Testis (tissue), 3 donors: ENCODE measurements around the gene TENM4. TPM values are rescaled to one million over a fixed set of nuclear protein-coding genes. Genes with fewer than 3 reads are reported as not detected.

Experiments
- DNase-seq: peaks from one replicate; pipeline ENCODE4 v3.0.0-alpha.2; 2019
- H3K27ac ChIP-seq, 2 donors: fragments of 200-600 bp; sonication (generic); one replicate each; pipeline ENCODE4 v1.5.1; 2019
- H3K27me3 ChIP-seq: fragments of 200-600 bp; sonication (generic); one replicate; pipeline ENCODE4 v1.5.1; 2019
- H3K36me3 ChIP-seq: fragments of 200-600 bp; sonication (generic); one replicate; pipeline ENCODE4 v1.5.1; 2017; ENCODE audit warnings: low read depth; ENCODE audit errors: missing control alignments
- H3K4me1 ChIP-seq: fragments of 200-600 bp; sonication (generic); one replicate; pipeline ENCODE4 v1.5.1; 2019
- H3K4me3 ChIP-seq, 2 donors: fragments of 200-600 bp; sonication (generic); one replicate each; pipeline ENCODE4 v1.5.1; 2017 to 2019
- H3K9me3 ChIP-seq: fragments of 200-600 bp; sonication (generic); one replicate; pipeline ENCODE4 v1.5.1; 2017
- CTCF ChIP-seq, 3 experiments: fragments of 450-650 bp in 2 of 3; fragments of 200-600 bp in 1 of 3; sonication (generic) in 1 of 3; IDR thresholded peaks; one replicate each; pipeline ENCODE4 v1.5.1; 2016 to 2019; ENCODE audit warnings: antibody characterized with exemption in 3 of 3, mild to moderate bottlenecking in 2 of 3, moderate library complexity in 1 of 3
- POLR2A ChIP-seq: fragments of 450-650 bp; IDR thresholded peaks from one replicate; pipeline ENCODE4 v1.6.1; 2017; ENCODE audit warnings: antibody characterized with exemption, mild to moderate bottlenecking, moderate library complexity
- whole genome bisulfite sequencing, 2 donors: methylation state at CpG; one replicate each; pipeline ENCODE4 v1.1.5; 2018; 5-methylcytosine and 5-hydroxymethylcytosine counted together
- intact Hi-C: fragments of 100-400 bp; cut with DNase I; formaldehyde crosslinking; loops from one replicate; pipeline ENCODE4 v1.15.1; 2023; ENCODE audit warnings: low total_unique reads
- polyA plus RNA-seq: library from polyadenylated mRNA; stranded (reverse); fragments of 350-450 nt; fragmentation: Illumina TruSeq; extraction: RNeasy Lipid Tissue Mini Kit (QIAGEN cat#74804); gene quantifications from one replicate; pipeline ENCODE4 v1.2.3, GENCODE V29; 2014; ENCODE audit warnings: low read depth, low replicate concordance; ENCODE audit not compliant: insufficient read depth
- total RNA-seq, 2 donors: library from RNA; depleted of rRNA; stranded (reverse); fragments of >200 nt; gene quantifications; one replicate each; pipeline ENCODE4 v1.2.3, GENCODE V29; 2016

TENM4 gene
- total and polyA plus RNA-seq, 3 donors from 2014 or later: 10.6 to 17.9 (median 11.4) TPM

GRCh38 chr11:79458709-79459108 lies 17.9 kb upstream of the TENM4 start:
- H3K27me3 ChIP-seq: no peaks in the 10 kb centered on the region
- no peak overlapping the region for H3K4me3 ChIP-seq
- H3K27ac ChIP-seq: no peak overlapping the region
- intact Hi-C loops: no loop called here
- no peaks in the 10 kb centered on the region for H3K36me3 ChIP-seq
- H3K9me3 ChIP-seq: no peaks in the 10 kb centered on the region
- 75 to 80% methylated on average over 5 of the region's 5 CpGs for WGBS, 2 donors
- no peak for DNase-seq
- H3K4me1 ChIP-seq: no peaks in the 10 kb centered on the region
- TF ChIP-seq POLR2A (no peak), CTCF (IDR thresholded peaks at IDR 0.05) (no peak)

- Histone ChIP-seq H3K27me3 (no peaks in the 10 kb centered on the region), H3K9me3 (no peaks in the 10 kb centered on the region), H3K4me3 (no peak overlapping the region), H3K27ac (no peak overlapping the region), H3K36me3 (no peaks in the 10 kb centered on the region), H3K4me1 (no peaks in the 10 kb centered on the region)
- 25 to 53% methylated on average over 1 to 4 of the region's 4 CpGs for WGBS, 2 donors
- intact Hi-C loops: no loop called here
- no peak for DNase-seq
- TF ChIP-seq POLR2A (no peak), CTCF (IDR thresholded peaks at IDR 0.05) (no peak)
Observed at GRCh38 chr11:79456501-79456900, 15.7 kb upstream of the TENM4 start.

- H3K36me3 ChIP-seq: no peaks in the 10 kb centered on the region
- intact Hi-C loops: no loop called here
- TF ChIP-seq CTCF (IDR thresholded peaks at IDR 0.05): no peak
- TF ChIP-seq POLR2A: no peak
- H3K4me3 ChIP-seq: no peak overlapping the region
- no peak for DNase-seq
- no peaks in the 10 kb centered on the region for H3K9me3 ChIP-seq
- H3K4me1 ChIP-seq: no peaks in the 10 kb centered on the region
- H3K27ac ChIP-seq: no peak overlapping the region
- H3K27me3 ChIP-seq: no peaks in the 10 kb centered on the region
Observed at GRCh38 chr11:79453617-79454016, 12.8 kb upstream of the TENM4 start.

- no peak overlapping the region for H3K4me3 ChIP-seq
- no peak for TF ChIP-seq CTCF (IDR thresholded peaks at IDR 0.05)
- TF ChIP-seq POLR2A: no peak
- H3K4me1 ChIP-seq: no peaks in the 10 kb centered on the region
- no peaks in the 10 kb centered on the region for H3K9me3 ChIP-seq
- intact Hi-C loops: no loop called here
- H3K36me3 ChIP-seq: no peaks in the 10 kb centered on the region
- 83 to 92% methylated on average over 5 of the region's 5 CpGs for WGBS, 2 donors
- no peak for DNase-seq
- H3K27ac ChIP-seq: no peak overlapping the region
- H3K27me3 ChIP-seq: no peaks in the 10 kb centered on the region
Observed at GRCh38 chr11:79449040-79449439, 8.2 kb upstream of the TENM4 start.

GRCh38 chr11:79447038-79447786 lies 6.4 kb upstream of the TENM4 start:
- DNase-seq: no peak
- TF ChIP-seq POLR2A (no peak), CTCF (IDR thresholded peaks at IDR 0.05) (no peak)
- intact Hi-C loops: no loop called here
- Histone ChIP-seq H3K27ac (no peak overlapping the region), H3K36me3 (no peaks in the 10 kb centered on the region), H3K4me1 (no peaks in the 10 kb centered on the region), H3K4me3 (no peak overlapping the region), H3K27me3 (no peaks in the 10 kb centered on the region), H3K9me3 (no peaks in the 10 kb centered on the region)
- WGBS, 2 donors: 65 to 77% methylated on average over 5 of the region's 5 CpGs
